Activated CD4-positive, alpha-beta T cell treated with anti-CD3 and anti-CD28 coated beads, Interleukin-2, amount 10 ng/mL, durations not matched to agents 24 days and 14 days (primary cell): ENCODE measurements around the gene ADGRB3. TPM values are rescaled to one million over a fixed set of nuclear protein-coding genes. Genes with fewer than 3 reads are reported as not detected.
A peak's percentile ranks its signal among the peaks of the same experiment; 100 is the strongest.
"Not testable (repeated sequence)": the region's sequence is repeated elsewhere in the genome, so short reads cannot be mapped to it uniquely, and the experiment has no call there.

Source experiments
- DNase-seq: peaks from one replicate; pipeline ENCODE4 v3.0.0; 2022
- H3K27ac Mint-ChIP-seq: one replicate; pipeline ENCODE4 v1.8.0; 2022; ENCODE audit warnings: mild to moderate bottlenecking, mixed read lengths
- H3K27me3 Mint-ChIP-seq: one replicate; pipeline ENCODE4 v1.8.0; 2022; ENCODE audit warnings: mixed read lengths
- H3K36me3 Mint-ChIP-seq: one replicate; pipeline ENCODE4 v1.8.0; 2022; ENCODE audit warnings: low read depth, mild to moderate bottlenecking, mixed read lengths
- H3K4me1 Mint-ChIP-seq: one replicate; pipeline ENCODE4 v1.8.0; 2021; ENCODE audit warnings: mixed read lengths
- H3K4me3 Mint-ChIP-seq: one replicate; pipeline ENCODE4 v1.8.0; 2022; ENCODE audit warnings: mild to moderate bottlenecking, moderate library complexity, mixed read lengths
- H3K9me3 Mint-ChIP-seq: one replicate; pipeline ENCODE4 v1.8.0; 2021; ENCODE audit warnings: mixed read lengths
- intact Hi-C: fragments of 100-400 bp; cut with micrococcal nuclease; formaldehyde crosslinking; loops from one replicate; pipeline ENCODE4 v1.15.1; 2023
- total RNA-seq: library from RNA; stranded (reverse); gene quantifications from 2 replicates; pipeline ENCODE4 v1.2.3, GENCODE V29; 2022

The ADGRB3 gene
- total RNA-seq, 1 donor from 2014 or later: not detected

- DNase-seq: no peak
- H3K36me3 Mint-ChIP-seq: no peaks in the 10 kb centered on the region
- H3K4me3 Mint-ChIP-seq: no peak overlapping the region
- no peaks in the 10 kb centered on the region for H3K27me3 Mint-ChIP-seq
- H3K27ac Mint-ChIP-seq: no peak overlapping the region
- no peaks in the 10 kb centered on the region for H3K9me3 Mint-ChIP-seq
- intact Hi-C loops: loop anchor here (2.0 kb wide), 1 partner anchor 92 kb away; no protein-coding TSS in a partner anchor
- H3K4me1 Mint-ChIP-seq: no peaks in the 10 kb centered on the region
Measured at GRCh38 chr6:68876792-68877493, 241.9 kb downstream of the ADGRB3 start.

- no peak overlapping the region for H3K4me3 Mint-ChIP-seq
- no peaks in the 10 kb centered on the region for H3K36me3 Mint-ChIP-seq
- H3K27ac Mint-ChIP-seq: no peak overlapping the region
- no peaks in the 10 kb centered on the region for H3K9me3 Mint-ChIP-seq
- intact Hi-C loops: no loop called here
- no peaks in the 10 kb centered on the region for H3K4me1 Mint-ChIP-seq
- H3K27me3 Mint-ChIP-seq: no peaks in the 10 kb centered on the region
- no peak for DNase-seq
Measured at GRCh38 chr6:68880050-68880813, 245.2 kb downstream of the ADGRB3 start.

DNA sequence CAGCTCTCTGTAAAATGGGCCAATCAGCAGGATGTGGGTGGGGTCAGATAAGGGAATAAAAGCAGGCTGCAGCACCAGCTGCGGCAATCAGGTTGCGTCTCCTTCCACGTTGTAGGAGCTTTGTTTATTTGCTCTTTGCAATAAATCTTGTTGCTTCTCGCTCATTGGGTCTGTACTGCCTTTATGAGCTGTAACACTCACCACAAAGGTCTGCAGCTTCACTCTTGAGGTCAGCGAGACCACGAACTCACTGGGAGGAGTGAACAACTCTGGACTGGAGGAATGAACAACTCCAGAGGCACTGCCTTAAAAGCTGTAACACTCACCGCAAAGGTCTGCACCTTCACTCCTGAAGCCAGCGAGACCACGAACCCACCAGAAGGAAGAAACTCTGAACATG, 248.2 kb downstream of the ADGRB3 start:
- H3K4me1 Mint-ChIP-seq, H3K27me3 Mint-ChIP-seq, H3K36me3 Mint-ChIP-seq, H3K9me3 Mint-ChIP-seq, intact Hi-C loops, H3K27ac Mint-ChIP-seq, DNase-seq, H3K4me3 Mint-ChIP-seq: not testable (repeated sequence)

- no peaks in the 10 kb centered on the region for H3K9me3 Mint-ChIP-seq
- H3K4me1 Mint-ChIP-seq: no peaks in the 10 kb centered on the region
- H3K36me3 Mint-ChIP-seq: no peaks in the 10 kb centered on the region
- no peak overlapping the region for H3K4me3 Mint-ChIP-seq
- intact Hi-C loops: no loop called here
- DNase-seq: no peak
- H3K27me3 Mint-ChIP-seq: no peaks in the 10 kb centered on the region
- H3K27ac Mint-ChIP-seq: no peak overlapping the region
Measured at GRCh38 chr6:68891419-68891818, 256.3 kb downstream of the ADGRB3 start.

- no peak for DNase-seq
- no peaks in the 10 kb centered on the region for H3K9me3 Mint-ChIP-seq
- H3K36me3 Mint-ChIP-seq: no peaks in the 10 kb centered on the region
- H3K4me3 Mint-ChIP-seq: no peak overlapping the region
- H3K27me3 Mint-ChIP-seq: no peaks in the 10 kb centered on the region
- intact Hi-C loops: no loop called here
- H3K4me1 Mint-ChIP-seq: no peaks in the 10 kb centered on the region
- no peak overlapping the region for H3K27ac Mint-ChIP-seq
Measured at GRCh38 chr6:68892452-68892851, 257.4 kb downstream of the ADGRB3 start.

GRCh38 chr6:68895929-68896328, 260.8 kb downstream of the ADGRB3 start:
- Mint-ChIP-seq H3K27me3 (no peaks in the 10 kb centered on the region), H3K4me1 (no peaks in the 10 kb centered on the region), H3K36me3 (no peaks in the 10 kb centered on the region), H3K4me3 (no peak overlapping the region), H3K27ac (no peak overlapping the region), H3K9me3 (no peaks in the 10 kb centered on the region)
- intact Hi-C loops: no loop called here
- no peak for DNase-seq

GRCh38 chr6:68901044-68901443, 266.0 kb downstream of the ADGRB3 start:
- Mint-ChIP-seq H3K4me3 (no peak overlapping the region), H3K27me3 (no peaks in the 10 kb centered on the region), H3K4me1 (no peaks in the 10 kb centered on the region), H3K9me3 (no peaks in the 10 kb centered on the region), H3K36me3 (no peaks in the 10 kb centered on the region), H3K27ac (no peak overlapping the region)
- intact Hi-C loops: no loop called here
- no peak for DNase-seq

- Mint-ChIP-seq H3K27me3 (no peaks in the 10 kb centered on the region), H3K4me3 (no peak overlapping the region), H3K27ac (peak overlapping the region; percentile 25), H3K36me3 (no peaks in the 10 kb centered on the region), H3K4me1 (no peaks in the 10 kb centered on the region), H3K9me3 (no peaks in the 10 kb centered on the region)
- intact Hi-C loops: no loop called here
- no peak for DNase-seq
Measured at GRCh38 chr6:68911334-68911733, 276.3 kb downstream of the ADGRB3 start.

GRCh38 chr6:68911811-68912210, 276.7 kb downstream of the ADGRB3 start:
- peak overlapping the region; percentile 25 for H3K27ac Mint-ChIP-seq
- H3K36me3 Mint-ChIP-seq: no peaks in the 10 kb centered on the region
- H3K9me3 Mint-ChIP-seq: no peaks in the 10 kb centered on the region
- H3K27me3 Mint-ChIP-seq: no peaks in the 10 kb centered on the region
- intact Hi-C loops: no loop called here
- no peaks in the 10 kb centered on the region for H3K4me1 Mint-ChIP-seq
- DNase-seq: no peak
- H3K4me3 Mint-ChIP-seq: no peak overlapping the region

GRCh38 chr6:68912805-68913204, 277.7 kb downstream of the ADGRB3 start:
- H3K4me1 Mint-ChIP-seq, DNase-seq, H3K9me3 Mint-ChIP-seq, intact Hi-C loops, H3K36me3 Mint-ChIP-seq, H3K4me3 Mint-ChIP-seq, H3K27ac Mint-ChIP-seq, H3K27me3 Mint-ChIP-seq: not testable (repeated sequence)

DNA sequence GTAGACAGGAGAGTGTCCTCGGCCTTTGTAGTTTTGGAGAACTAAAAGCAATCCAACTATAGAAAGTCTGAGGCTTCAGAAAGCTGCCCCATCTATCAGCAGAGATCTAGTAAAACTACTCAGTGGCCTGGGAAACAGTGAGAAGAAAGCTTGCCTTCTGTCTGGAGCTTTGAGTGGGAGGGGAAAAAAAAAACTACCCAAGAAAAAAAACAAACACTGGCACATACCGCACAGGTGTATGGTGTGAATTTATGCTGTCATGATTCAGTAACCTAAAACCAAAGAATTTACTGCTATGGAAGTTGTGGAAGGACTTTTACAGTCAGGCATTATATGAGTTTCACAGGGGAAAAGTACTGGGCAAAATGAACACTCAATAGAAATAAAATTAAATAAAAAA, 280.5 kb downstream of the ADGRB3 start:
- intact Hi-C loops: no loop called here
- H3K4me1 Mint-ChIP-seq: no peaks in the 10 kb centered on the region
- DNase-seq: no peak
- no peaks in the 10 kb centered on the region for H3K36me3 Mint-ChIP-seq
- no peak overlapping the region for H3K4me3 Mint-ChIP-seq
- no peaks in the 10 kb centered on the region for H3K27me3 Mint-ChIP-seq
- no peaks in the 10 kb centered on the region for H3K9me3 Mint-ChIP-seq
- no peak overlapping the region for H3K27ac Mint-ChIP-seq

DNA sequence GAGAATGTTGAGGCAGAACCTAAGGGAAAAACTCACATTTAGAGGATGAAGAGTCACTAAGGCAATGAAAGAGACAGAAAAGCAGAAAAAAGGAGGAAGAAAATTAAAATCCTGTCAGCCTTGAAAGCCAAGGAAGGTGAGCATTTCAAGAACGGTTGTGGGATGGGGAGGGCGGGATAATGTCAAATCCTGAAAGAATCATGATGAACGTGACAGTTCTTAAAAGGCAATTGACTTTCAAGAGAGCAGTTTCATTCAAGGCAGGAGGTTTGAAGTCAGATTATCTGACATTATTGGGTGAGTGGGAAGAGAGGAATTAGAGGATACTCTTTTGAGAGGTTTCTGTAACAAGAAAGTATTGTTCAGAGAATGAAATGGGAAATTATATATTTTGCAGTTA, 284.5 kb downstream of the ADGRB3 start:
- Mint-ChIP-seq H3K4me3 (no peak overlapping the region), H3K36me3 (no peaks in the 10 kb centered on the region), H3K9me3 (no peaks in the 10 kb centered on the region), H3K27me3 (no peaks in the 10 kb centered on the region), H3K4me1 (no peaks in the 10 kb centered on the region), H3K27ac (no peak overlapping the region)
- no peak for DNase-seq
- intact Hi-C loops: no loop called here

- H3K27ac Mint-ChIP-seq: no peak overlapping the region
- no peaks in the 10 kb centered on the region for H3K27me3 Mint-ChIP-seq
Measured at GRCh38 chr6:68941345-68941744, 306.3 kb downstream of the ADGRB3 start.

GRCh38 chr6:68947721-68948120, 312.6 kb downstream of the ADGRB3 start:
- Mint-ChIP-seq H3K27ac (no peak overlapping the region), H3K9me3 (no peaks in the 10 kb centered on the region), H3K4me1 (no peaks in the 10 kb centered on the region), H3K36me3 (no peaks in the 10 kb centered on the region), H3K27me3 (no peaks in the 10 kb centered on the region), H3K4me3 (no peak overlapping the region)
- intact Hi-C loops: no loop called here
- no peak for DNase-seq

More at GRCh38 chr6:68941345-68941744, 306.3 kb downstream of the ADGRB3 start:
- Mint-ChIP-seq H3K4me3 (no peak overlapping the region), H3K36me3 (no peaks in the 10 kb centered on the region), H3K9me3 (no peaks in the 10 kb centered on the region), H3K4me1 (no peaks in the 10 kb centered on the region)
- intact Hi-C loops: no loop called here
- DNase-seq: no peak
